IPS-NIHi11 (cell line): ENCODE results near the gene FAM171A2.
"Not testable (repeated sequence)": the region's sequence is repeated elsewhere in the genome, so short reads cannot be mapped to it uniquely, and the experiment has no call there.

Experiments used
- DNase-seq: peaks from one replicate; pipeline ENCODE4 v3.0.0; 2012; ENCODE audit warnings: mixed read lengths, low spot score

Gene FAM171A2

DNA sequence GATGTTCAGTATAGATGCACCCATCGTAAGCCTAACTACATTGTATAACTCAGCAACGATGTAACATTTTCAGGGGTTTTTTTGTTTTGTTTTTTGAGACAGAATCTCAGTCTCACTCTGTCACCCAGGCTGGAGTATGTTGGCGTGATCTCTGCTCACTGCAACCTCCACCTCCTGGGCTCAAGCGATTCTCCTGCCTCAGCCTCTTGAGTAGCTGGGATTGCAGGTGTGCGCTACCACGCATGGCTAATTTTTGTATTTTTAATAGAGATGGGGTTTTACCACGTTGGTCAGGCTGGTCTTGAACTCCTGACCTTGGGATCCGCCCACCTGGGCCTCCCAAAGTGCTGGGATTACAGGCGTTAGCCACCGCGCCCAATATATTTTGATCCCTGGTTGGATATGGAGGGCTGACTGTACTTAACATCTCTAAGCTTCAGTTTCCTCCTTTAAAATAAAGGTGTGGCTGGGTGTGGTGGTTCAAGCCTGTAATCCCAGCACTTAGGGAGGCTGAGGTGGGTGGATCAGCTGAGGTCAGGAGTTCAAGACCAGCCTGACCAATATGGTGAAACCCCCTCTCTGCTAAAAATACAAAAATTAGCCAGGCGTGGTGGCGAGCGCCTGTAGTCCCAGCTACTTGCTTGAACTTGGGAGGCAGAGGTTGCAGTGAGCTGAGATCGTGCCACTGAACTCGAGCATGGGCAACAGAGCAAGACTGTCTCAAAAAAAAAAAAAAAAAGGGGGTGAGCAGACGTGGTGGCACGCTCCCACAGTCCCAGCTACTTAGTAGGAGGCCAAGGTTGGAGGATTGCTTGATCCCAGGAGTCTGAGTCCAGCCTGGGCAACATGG, 16.2 kb downstream of the FAM171A2 start:
- not testable (repeated sequence) for DNase-seq

DNA sequence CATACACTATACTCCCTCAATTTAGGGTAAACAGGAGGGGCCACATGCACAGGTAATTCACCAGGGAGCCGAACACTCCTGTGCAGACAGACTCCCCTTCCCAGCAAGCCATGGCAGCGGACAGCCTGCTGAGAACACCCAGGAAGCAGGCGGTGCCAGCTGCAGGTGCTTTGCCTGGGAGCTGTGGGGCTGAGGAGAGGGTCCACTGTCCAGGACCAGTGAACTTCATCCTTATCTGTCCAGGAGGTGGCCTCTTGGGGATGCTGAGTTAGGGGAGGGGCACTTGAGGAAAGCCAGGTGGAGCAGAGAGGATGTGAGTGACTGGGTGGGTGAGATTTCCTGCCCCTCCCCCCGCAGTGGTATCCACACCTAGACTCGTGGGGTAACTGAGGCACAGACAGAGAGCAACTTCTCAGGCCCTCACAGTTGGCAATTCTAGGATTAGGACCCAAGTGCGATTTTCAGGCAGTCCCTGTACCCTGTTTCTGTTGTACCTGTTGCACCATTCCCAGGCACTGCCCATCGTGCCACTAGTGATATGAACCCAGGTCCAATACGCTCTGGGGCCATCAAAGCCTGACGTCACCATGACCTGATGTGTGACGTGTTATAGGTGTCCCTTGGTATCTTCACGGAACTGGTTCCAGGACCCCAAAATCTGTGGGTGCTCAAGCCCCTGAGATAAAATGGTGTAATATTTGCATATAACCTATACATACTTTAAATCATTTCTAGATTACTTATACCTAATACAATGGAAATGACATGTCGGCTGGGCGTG, 17.4 kb downstream of the FAM171A2 start:
- no peak for DNase-seq

DNA sequence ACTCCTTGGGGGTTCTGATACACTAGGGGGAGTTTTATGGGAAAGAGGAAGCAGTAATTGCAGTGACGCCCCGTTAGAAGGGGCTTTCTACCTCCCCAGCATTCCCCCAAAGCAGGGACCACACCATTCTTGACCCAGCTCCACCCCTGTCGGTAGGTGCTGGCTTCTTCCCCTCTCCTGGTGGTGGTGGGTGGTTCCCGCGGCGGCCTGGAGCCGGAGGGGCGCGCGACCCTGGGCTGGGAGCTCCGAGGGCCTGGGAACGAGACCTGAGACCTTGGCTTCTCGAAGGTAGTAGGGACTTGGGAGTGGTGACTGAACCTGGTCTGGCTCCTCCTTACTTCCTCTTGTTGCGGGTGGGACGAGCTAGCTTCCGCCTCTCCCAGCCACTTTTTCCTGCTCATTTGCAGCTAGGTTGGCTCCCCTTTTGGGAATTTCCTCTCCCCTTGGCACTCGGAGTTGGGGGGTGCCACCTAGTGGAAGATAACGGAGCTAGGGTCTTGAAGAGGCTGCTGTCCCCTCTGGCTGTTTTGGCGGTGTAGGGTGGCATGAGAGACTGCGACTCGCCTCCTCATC, 18.1 kb downstream of the FAM171A2 start:
- DNase-seq: peak; percentile 77

DNA sequence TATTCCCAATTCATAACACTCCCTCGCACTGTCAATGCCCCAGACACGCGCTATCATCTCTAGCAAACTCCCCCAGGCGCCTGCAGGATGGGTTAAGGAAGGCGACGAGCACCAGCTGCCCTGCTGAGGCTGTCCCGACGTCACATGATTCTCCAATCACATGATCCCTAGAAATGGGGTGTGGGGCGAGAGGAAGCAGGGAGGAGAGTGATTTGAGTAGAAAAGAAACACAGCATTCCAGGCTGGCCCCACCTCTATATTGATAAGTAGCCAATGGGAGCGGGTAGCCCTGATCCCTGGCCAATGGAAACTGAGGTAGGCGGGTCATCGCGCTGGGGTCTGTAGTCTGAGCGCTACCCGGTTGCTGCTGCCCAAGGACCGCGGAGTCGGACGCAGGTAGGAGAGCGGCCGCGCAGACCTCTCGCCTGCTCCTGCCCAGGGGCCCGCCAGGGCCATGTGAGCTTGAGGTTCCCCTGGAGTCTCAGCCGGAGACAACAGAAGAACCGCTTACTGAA, 18.7 kb downstream of the FAM171A2 start, which contains the start of gene GRN:
TSS of gene GRN (plus strand) at position 364 of the 515 bp plus-strand sequence. CDS start 3,863 bp downstream, outside the sequence.
- peak; percentile 98 for DNase-seq

DNA sequence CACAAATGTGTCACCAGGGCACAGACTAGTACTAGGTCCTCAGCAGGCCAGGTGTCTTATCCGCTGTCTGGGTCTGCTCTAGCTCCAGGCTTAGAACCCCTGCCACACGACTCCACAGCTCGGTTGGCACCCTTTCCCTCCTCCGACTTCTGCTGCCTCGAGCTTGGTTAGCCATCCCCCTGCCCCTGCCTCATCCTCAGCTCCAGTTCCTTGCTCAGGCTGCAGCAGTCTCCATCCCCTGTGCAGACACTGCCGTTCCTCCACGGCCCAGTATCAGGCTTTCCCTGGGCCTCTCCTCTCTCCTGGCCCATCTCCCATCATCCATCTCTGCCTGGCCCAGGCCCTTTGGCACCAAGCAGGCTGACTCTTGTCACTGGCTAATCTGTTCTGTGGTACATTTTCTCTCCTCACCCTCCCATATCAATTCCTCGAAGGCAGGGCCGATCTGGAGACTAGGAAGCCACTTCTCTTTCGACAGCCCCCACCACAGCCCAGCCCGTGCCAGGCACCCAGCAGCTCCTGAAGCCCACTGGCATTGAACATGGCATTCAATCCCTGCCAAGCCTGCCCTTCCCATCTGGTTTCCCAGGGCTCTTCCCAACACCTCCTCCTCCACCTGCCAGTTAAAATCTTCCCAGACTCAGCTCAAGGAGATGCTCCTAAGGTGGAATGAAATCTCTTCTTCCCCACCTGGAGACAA, 20.0 kb downstream of the FAM171A2 start:
- no peak for DNase-seq

DNA sequence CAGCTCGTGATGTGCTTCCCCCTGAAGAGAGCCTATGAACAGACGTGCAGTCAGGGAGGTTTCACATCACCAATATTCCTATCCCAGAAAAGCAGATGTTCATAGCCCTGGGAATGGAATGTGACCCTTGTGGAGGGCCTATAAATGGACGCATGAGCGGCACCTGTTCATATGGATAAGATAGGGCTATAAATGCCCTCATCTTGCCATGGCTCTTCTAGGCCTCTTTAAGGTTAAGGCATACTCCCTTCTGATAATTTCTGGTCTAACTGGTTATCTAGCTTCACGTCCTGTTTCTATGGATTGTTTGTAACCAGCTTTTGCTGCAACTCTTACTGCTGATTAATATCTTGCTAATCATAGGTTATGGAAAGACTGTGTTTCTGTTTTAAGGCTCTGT, 23.1 kb downstream of the FAM171A2 start:
- not testable (repeated sequence) for DNase-seq

DNA sequence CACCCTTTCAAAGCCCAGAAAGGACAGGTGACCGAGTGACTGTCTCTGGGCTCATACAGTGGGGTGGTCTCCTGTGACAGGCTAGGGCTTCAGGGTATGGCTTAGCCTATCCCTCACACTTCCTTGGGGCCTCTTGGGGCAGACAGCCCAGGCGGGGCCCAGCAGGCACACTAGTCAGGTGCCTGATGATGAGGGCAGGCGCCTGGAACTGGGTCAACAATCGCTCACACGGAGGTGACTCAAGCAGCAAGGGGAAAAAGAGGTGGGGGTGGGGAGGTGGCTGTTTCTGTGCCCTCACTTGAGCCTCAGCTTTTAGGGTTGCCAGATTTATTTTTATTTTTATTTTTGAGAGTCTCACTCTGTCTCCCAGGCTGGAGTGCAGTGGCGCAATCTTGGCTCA, 25.0 kb downstream of the FAM171A2 start:
- no peak for DNase-seq

DNA sequence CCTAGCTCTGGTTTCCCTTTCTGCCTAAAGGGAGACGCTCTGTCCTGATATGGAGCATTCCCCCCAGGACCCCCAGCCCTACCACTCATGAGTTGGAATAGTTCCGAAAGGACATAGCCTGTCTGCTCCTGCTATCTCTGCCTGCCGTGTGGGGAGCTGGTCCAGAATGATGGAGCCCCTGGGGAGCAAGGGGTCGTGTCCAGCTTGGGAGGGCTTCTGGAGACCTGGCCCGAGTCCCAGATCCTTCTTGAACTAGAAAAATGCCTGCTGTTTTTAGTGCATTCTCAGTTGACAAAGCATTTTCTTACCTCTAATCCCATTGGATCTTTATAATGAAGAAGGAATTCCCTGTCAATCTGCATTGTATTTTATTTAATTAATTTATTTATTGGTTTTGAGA, 27.7 kb downstream of the FAM171A2 start:
- DNase-seq: no peak

DNA sequence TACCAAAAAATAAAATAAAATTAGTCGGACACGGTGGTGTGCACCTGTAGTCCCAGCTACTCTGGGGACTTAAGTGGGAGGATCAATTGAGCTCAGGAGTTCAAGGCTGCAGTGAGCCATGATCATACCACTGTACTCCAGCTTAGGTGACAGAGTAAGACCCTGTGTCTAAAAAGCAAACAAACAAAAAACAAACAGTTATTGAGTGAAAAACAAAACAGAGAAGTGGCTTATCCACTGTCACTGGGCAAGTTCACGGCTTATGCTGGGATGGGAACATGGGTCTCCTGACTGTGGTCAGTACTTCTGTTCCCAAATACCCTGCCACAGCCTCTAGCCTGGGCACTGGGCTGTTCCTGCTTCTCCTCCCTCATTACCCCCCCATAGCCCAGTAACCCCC, 28.1 kb downstream of the FAM171A2 start:
- no peak for DNase-seq

DNA sequence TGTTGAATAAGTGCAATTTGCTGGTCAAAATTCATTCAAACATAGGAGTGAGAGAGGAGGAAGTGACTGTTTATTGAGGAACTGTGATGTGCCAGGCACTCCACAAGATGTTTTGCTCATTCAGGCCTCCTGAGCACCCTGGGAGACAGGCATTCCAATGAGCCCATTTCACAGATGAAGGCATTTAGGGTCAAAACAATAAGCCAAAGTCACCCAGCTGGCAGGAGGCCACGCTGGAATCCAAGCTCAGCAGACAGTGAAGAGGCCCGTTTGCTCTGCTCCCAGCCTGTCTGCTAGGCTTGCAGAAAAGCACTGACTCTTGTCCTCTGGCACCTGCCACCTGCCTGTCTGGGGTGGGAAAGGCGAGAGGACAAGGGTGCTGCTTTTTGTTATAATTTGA, 28.9 kb downstream of the FAM171A2 start:
- no peak for DNase-seq

DNA sequence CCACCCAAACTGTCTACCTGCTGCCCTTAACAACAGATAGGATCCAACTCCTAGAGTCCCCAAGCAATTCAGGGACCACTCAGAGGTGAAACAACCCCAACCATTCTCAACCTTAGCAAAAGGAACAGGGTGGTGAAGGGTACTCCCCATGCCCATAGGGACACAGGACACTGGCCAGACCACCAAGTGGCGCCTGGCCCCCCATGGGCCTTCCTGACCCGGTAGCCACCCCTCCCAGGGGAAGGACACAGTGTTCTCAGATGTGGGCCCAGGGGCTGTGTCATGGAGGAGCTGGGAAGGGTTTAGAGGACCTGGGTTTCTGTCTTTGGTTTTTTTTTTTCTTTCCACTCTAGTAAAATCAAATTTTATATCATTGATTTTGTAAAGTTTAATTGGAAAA, 29.3 kb downstream of the FAM171A2 start:
- DNase-seq: no peak

DNA sequence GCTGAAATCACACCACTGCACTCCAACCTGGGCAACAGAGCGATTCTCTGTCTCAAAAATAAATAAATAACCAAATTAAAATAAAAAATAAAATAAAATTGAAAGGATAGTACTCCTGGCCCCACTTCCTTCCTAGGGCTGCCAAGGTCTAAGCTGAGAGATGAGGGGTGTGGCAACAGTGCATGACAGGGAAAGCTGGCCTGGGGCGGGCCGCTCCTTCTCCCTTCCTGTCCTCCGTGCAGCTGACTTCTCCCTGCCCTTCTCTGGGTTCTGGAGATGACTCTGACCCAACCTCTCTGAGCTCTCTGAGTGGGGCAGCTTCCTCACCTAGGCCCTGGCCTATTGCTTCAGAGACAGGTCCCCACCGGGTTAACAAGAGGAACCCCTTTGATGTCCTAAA, 30.3 kb downstream of the FAM171A2 start:
- DNase-seq: no peak

DNA sequence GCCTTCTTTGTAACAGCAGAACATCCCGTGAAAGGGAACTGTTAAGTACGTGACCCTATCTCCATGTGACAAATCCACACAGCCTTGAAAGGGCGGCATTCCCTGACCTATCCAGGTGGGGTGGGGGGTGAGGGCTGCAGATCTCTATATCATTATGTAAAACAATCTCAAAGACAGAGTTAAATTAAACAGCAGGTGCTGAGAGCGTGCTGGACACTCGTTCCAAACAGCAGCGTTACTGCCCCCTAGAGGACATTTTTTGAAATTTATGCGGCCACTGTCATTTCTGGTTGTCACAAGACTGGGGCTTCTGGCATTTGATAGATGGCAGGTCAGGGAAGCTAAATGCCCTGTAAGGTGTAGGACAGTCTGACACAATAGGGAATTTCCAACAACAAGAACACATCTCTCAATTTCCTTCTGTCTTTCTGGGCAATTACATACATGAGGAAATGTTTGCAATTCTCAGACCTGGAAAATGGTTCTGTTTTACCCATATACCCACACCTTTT, 32.3 kb downstream of the FAM171A2 start:
- peak; percentile 75 for DNase-seq

DNA sequence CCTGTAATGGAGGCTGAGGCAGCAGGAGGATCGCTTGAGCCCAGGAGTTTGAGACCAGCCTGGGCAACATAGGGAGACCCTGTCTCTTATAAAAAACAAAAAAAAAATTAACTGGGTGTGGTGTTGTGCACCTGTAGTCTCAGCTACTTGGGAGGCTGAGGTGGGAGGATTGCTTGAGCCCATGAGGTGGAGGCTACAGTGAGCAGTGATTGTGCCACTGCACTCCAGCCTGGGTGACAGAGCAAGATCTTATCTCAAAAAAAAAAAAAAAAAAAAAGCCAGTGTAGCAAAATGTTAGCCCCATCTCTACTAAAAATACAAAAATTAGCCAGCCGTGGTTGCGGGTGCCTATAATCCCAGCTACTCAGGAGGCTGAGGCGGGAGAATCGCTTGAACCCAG, 33.4 kb downstream of the FAM171A2 start:
- not testable (repeated sequence) for DNase-seq

DNA sequence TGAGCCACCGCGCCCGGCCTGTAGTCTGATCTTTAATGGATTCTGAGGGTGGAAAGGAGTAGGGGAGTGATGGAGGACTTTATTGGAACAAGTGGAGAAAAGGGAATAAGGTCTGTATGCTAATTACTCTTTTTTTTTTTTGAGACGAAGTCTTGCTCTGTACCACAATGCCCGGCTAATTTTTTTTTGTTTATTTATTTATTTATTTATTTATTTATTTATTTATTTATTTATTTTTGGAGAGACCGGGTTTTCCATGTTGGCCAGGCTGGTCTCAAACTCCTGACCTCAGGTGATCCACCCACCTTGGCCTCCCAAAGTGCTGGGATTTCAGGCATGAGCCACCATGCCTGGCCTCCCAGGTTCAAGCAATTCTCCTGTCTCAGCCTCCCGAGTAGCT, 34.1 kb downstream of the FAM171A2 start:
- DNase-seq: not testable (repeated sequence)

DNA sequence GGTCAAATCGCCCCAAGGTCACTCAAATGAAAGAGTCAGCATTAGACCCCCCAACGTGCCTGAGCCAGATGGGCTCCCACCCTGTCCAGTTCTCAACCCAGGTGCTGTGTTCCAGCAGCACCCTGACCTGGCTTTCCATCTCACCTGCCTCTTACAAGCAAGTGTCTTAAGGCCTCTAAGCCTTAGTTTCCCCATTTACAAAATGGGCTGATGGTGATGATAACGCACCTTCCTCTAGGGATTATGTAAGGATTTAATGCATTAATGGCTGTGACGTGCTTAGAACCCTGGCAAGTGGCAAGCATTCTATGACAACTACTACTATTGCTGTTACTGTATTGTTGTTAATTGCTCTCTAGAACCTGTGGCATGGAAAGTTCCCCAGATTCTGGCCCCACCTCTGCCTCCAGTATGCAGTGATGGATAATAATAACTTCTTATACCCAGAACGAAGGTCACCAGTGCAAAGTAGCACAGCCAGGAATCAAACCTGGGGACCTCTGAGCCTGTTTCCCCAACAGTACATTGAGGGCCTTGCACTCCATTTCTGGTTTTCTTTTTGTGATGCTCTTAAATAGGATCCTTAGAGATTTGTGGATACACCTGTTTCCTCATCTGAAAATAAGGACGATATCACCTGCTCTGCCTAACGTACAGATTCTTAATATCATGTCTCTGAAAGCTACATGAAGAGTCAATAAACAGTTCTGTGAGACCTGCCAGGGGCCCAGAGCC, 35.8 kb downstream of the FAM171A2 start:
- DNase-seq: no peak

DNA sequence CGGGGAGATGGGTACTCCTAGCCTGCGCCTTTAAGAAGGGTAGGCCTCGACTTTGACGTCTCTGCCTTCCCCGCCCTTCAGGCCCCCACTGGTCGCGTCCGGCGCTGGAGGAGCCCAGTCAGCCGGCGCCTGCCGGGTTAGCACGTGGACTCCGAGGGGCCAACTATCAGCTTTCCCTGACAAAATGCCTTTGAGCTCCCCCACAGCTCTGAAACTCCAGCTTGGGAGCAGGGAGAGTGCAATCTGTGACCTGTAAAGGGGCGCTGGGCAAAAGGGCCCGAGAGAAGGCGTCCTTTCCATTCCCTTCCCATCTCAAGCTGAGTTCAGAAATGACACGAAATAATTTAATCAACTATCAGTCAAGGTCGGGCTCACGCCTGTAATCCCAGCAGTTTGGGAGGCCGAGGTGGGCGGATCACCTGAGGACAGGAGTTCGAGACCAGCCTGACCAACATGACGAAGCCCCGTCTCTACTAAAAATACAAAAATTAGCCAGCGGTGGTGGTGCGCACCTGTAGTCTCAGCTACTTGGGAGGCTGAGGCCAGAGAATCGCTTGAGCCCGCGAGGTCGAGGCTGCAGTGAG, 36.7 kb downstream of the FAM171A2 start:
- DNase-seq: peak; percentile 93

DNA sequence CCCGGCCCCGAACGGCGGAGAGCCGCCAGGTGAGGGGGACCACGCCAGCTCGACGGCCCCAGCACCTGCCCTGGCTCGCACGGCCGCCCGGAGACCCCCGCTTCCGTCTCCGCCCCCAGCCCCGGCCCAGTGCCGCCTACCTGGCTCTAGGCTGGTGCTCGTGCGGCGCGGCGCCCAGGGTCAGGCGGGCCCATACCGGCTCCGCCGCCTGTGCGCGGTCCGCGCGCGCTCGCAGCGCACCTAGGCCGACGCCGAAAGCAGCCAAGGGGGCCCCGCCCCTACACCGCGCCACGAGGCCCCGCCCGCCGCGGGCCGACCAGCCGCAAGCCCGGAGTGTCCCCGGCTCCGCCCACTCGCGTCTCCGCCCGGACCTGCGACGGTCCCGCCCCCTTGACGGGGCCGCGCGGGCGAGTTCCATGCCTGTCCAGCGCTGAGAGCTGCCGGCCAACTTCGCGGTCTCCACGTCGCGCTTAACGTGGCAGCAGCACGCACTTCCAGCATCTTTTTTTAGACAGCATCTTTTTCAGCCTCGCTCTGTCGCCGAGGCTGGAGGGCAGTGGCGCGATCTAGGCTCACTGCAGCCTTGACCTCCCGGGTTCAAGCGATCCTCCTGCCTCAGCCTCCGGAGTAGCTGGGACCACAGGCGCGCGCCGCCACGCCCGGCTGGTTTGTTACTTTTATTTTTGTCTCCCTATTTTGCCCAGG, 38.9 kb downstream of the FAM171A2 start, which contains the start of gene SLC25A39:
TSS of gene SLC25A39 (minus strand) at position 253 of the 705 bp plus-strand sequence. CDS start 1,261 bp downstream, outside the sequence.
- peak; percentile 92 for DNase-seq

DNA sequence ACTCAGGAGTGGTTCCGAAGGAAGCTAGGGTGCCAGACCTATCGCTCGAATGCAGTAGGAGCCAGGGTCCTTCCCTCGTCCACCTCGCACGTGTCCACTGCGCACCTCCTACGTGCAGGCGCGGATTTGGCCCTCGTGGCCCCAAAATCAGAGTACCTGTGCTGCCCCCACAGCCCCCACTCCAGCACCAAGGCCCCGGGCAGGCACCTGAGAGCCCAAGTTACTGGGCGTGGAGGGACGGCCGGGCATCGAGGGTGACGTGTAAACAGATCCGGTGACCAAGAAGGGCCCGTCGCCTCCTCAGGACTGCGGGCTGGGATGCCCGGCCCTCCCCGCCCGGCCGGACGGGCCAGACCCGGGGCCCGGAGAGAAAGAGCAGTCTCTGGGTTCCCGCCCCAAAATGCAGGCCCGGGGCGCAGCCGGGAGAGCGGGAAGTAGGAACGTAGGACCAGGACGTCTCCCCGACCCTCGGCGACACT, 39.5 kb downstream of the FAM171A2 start:
- DNase-seq: no peak
